Measurements from ENCODE around the gene ALK.

DNA sequence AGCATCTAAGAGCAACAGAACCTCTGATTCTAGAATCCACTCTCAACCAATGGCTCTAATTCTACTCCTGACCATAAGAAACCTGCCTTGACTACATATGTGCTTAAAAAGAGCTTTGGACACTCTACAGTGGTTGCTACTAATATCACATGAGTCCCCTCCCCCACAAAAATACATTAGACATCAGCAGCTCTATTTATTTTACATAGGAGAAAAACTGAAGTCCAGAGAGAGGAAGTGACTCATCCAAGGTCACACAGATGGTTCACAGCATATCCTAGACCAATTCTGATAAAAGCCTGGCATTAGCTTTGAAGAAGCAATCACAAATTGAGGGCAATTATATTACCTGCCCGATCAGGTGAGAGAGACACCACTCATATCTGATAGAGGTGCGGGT is 49.8 kb downstream of the ALK start:
- TF ChIP-seq CTCF (conservative IDR thresholded peaks at IDR 0.05 in 1 of 2, IDR thresholded peaks at IDR 0.05 in 1 of 2; ENCODE audit: low read depth in 1 of 2, low read length in 2 of 2) (no peak), EZH2 (IDR thresholded peaks at IDR 0.05; ENCODE audit: low read length, missing control alignments) (no peak)
